Fibroblast of lung (primary cell): ENCODE results near the gene XYLT1. TPM values are rescaled to one million over a fixed set of nuclear protein-coding genes. Genes with fewer than 3 reads are reported as not detected.

Experiments used
- DNase-seq, 2 donors: peaks; one replicate each; pipeline versions ENCODE4 v3.0.0 to v3.0.0-alpha.2; 2010; ENCODE audit warnings: low read depth in 2 of 2
- H2AFZ ChIP-seq: 2 replicates; pipeline ENCODE4 v1.5.1; 2012; ENCODE audit warnings: low read length, control low read depth, inconsistent platforms
- H3K27ac ChIP-seq: 2 replicates; pipeline ENCODE4 v1.5.1; 2011; ENCODE audit warnings: low read length, control low read depth; ENCODE audit not compliant: insufficient read depth
- H3K27me3 ChIP-seq: 2 replicates; pipeline ENCODE4 v1.5.1; 2011; ENCODE audit warnings: mild to moderate bottlenecking, low read length; ENCODE audit not compliant: control insufficient read depth, insufficient read depth
- H3K36me3 ChIP-seq: 2 replicates; pipeline ENCODE4 v1.5.1; 2011; ENCODE audit warnings: low read length; ENCODE audit not compliant: control insufficient read depth, insufficient read depth
- H3K4me1 ChIP-seq: 2 replicates; pipeline ENCODE4 v1.5.1; 2011; ENCODE audit warnings: low read length; ENCODE audit not compliant: control insufficient read depth, insufficient read depth; ENCODE audit errors: extremely low read depth
- H3K4me2 ChIP-seq: 2 replicates; pipeline ENCODE4 v1.5.1; 2011; ENCODE audit warnings: low read length, control low read depth; ENCODE audit not compliant: insufficient read depth; ENCODE audit errors: extremely low read depth
- H3K4me3 ChIP-seq, 4 experiments: fragments of 200-600 bp in 1 of 4; sonication (generic) in 1 of 4; replicated peaks in 1 of 4; 2 replicates each; pipeline ENCODE4 v1.5.1; 2011 to 2016; ENCODE audit warnings: low read length in 4 of 4, low read depth in 3 of 4, mild to moderate bottlenecking in 3 of 4, control low read depth in 2 of 4, inconsistent platforms in 1 of 4, mixed read lengths in 1 of 4; ENCODE audit not compliant: insufficient read depth in 1 of 4; ENCODE audit errors: control extremely low read depth in 1 of 4
- H3K79me2 ChIP-seq: 2 replicates; pipeline ENCODE4 v1.5.1; 2012; ENCODE audit warnings: mild to moderate bottlenecking, low read length, inconsistent platforms; ENCODE audit not compliant: control insufficient read depth, insufficient read depth
- H3K9ac ChIP-seq: 2 replicates; pipeline ENCODE4 v1.5.1; 2011; ENCODE audit warnings: mild to moderate bottlenecking, low read length, control low read depth; ENCODE audit not compliant: insufficient read depth
- H3K9me3 ChIP-seq: 2 replicates; pipeline ENCODE4 v1.5.1; 2012; ENCODE audit warnings: low read depth, low read length; ENCODE audit not compliant: control insufficient read depth, insufficient read depth
- H4K20me1 ChIP-seq: 2 replicates; pipeline ENCODE4 v1.5.1; 2011; ENCODE audit warnings: low read length; ENCODE audit not compliant: control insufficient read depth, insufficient read depth; ENCODE audit errors: extremely low read depth
- CTCF ChIP-seq, 2 donors: IDR thresholded peaks in 1 of 2; conservative IDR thresholded peaks in 1 of 2; 1 replicate in 1 of 2; 2 replicates in 1 of 2; pipeline ENCODE4 v1.5.1; 2011 to 2012; ENCODE audit warnings: low read length in 2 of 2, control low read depth in 1 of 2, inconsistent platforms in 1 of 2, low read depth in 1 of 2, mild to moderate bottlenecking in 1 of 2
- EZH2 ChIP-seq: IDR thresholded peaks from 2 replicates; pipeline ENCODE4 v1.5.1; 2012; ENCODE audit warnings: low read length, control low read depth, mild to moderate bottlenecking; ENCODE audit errors: missing control alignments
- polyA plus RNA-seq, 2 donors: library from polyadenylated mRNA; depleted of rRNA in 1 of 2; stranded (reverse) in 1 of 2; unstranded in 1 of 2; fragments of >200 nt; gene quantifications; 2 replicates each; pipeline ENCODE4 v1.2.1, GENCODE V29; 2011 to 2012; ENCODE audit warnings: missing spikeins in 1 of 2
- total RNA-seq: library from RNA; depleted of rRNA; stranded (reverse); fragments of >200 nt; gene quantifications from 2 replicates; pipeline ENCODE4 v1.2.1, GENCODE V29; 2014

XYLT1 gene
- total and polyA plus RNA-seq, 2 donors (not counting 1 experiment from before 2014, with no cell fraction given), result 9.3 to 21.8 TPM

- TF ChIP-seq EZH2 (no peak), CTCF (conservative IDR thresholded peaks at IDR 0.05 in 1 of 2, IDR thresholded peaks at IDR 0.05 in 1 of 2; ENCODE audit: low read depth in 1 of 2, low read length in 2 of 2) (no peak)
- Histone ChIP-seq H4K20me1 (no peaks in the 10 kb centered on the region), H3K9me3 (no peaks in the 10 kb centered on the region), H3K36me3 (no peaks in the 10 kb centered on the region), H3K27ac (no peak overlapping the region), H3K4me2 (no peak overlapping the region), H3K79me2 (no peaks in the 10 kb centered on the region), H3K9ac (no peak overlapping the region), H3K4me1 (peaks cover 4% of the 10 kb centered on the region), H3K27me3 (no peaks in the 10 kb centered on the region), H2AFZ (no peak overlapping the region), H3K4me3 (no peak overlapping the region)
- DNase-seq, result no peak
Observed at GRCh38 chr16:17392857-17393692, 77.7 kb downstream of the XYLT1 start.

DNA sequence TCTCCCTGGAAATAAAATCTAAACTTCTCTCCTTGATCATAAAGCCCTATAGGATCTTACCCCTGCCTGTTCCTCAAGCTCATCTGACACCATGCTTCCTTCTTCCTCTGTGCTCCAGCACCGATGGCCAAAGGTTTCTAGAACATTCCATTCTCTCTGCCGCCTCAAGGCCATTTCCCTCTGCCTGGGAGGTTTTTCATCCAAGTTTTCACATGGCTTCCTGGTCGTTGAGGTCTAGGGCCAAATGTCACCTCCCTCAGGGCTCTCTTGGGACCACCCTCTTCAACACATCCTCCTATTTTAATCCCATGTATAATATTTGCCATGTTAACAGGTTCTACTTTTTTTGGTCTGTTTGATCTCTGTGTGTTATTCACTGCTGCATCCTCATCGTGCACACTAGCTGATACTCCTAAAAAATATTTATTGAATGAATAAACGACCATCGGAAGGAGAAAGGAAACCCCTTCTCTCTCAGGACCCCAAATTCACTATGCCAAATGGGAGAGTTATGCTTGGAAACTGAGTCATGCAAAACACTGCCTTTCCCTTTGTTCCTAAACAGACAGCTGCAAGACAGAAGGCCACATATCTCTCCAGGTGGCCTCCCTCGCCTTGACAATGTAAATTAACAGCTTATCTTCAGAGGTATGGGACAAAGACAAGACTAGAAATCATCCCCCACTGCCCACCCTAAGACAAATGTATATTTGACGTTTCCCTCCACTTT, 78.5 kb downstream of the XYLT1 start:
- Histone ChIP-seq H3K4me1 (no peaks in the 10 kb centered on the region), H3K4me3 (no peak overlapping the region), H3K27ac (no peak overlapping the region), H2AFZ (no peak overlapping the region), H3K9me3 (no peaks in the 10 kb centered on the region), H4K20me1 (no peaks in the 10 kb centered on the region), H3K4me2 (no peak overlapping the region), H3K36me3 (no peaks in the 10 kb centered on the region), H3K79me2 (no peaks in the 10 kb centered on the region), H3K27me3 (no peaks in the 10 kb centered on the region), H3K9ac (no peak overlapping the region)
- DNase-seq, result no peak
- TF ChIP-seq EZH2 (no peak), CTCF (conservative IDR thresholded peaks at IDR 0.05 in 1 of 2, IDR thresholded peaks at IDR 0.05 in 1 of 2; ENCODE audit: low read depth in 1 of 2, low read length in 2 of 2) (no peak)

DNA sequence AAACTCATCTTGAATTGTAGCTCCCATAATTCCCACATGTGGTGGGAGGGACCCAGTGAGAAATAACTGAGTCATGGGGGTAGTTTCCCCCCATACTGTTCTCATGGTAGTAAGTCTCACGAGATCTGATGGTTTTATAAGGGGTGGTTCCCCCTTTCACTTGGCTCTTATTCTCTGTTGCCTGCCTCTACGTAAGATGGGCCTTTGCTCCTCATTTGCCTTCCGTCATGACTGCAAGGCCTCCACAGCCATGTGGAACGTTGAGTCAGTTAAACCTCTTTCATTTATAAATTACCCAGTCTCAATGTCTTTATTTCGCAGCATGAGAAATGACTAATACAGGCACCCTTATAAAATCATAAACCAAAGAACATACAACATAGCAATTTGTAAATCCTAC, 79.0 kb downstream of the XYLT1 start:
- H3K27ac ChIP-seq, result no peak overlapping the region
- no peak overlapping the region for H3K9ac ChIP-seq
- H3K9me3 ChIP-seq, result no peaks in the 10 kb centered on the region
- H3K27me3 ChIP-seq, result no peaks in the 10 kb centered on the region
- no peaks in the 10 kb centered on the region for H4K20me1 ChIP-seq
- H3K4me1 ChIP-seq, result no peaks in the 10 kb centered on the region
- no peak for DNase-seq
- no peak overlapping the region for H3K4me3 ChIP-seq
- no peak overlapping the region for H3K4me2 ChIP-seq
- no peak overlapping the region for H2AFZ ChIP-seq
- no peaks in the 10 kb centered on the region for H3K79me2 ChIP-seq
- TF ChIP-seq CTCF (conservative IDR thresholded peaks at IDR 0.05 in 1 of 2, IDR thresholded peaks at IDR 0.05 in 1 of 2; ENCODE audit: low read depth in 1 of 2, low read length in 2 of 2), result no peak
- no peak for TF ChIP-seq EZH2
- no peaks in the 10 kb centered on the region for H3K36me3 ChIP-seq
